ENCODE results near the gene MOB3B.

MOB3B gene

GRCh38 chr9:27353474-27354229 is 176.0 kb downstream of the MOB3B start:
- no peak for DNase-seq

- DNase-seq = no peak
These were observed 176.5 kb downstream of the MOB3B start for GRCh38 chr9:27353166-27353473.

- peak; percentile 11 for DNase-seq
These were observed 177.0 kb downstream of the MOB3B start for GRCh38 chr9:27352457-27353165.

GRCh38 chr9:27351438-27351837 is 178.2 kb downstream of the MOB3B start:
- DNase-seq = no peak

GRCh38 chr9:27350382-27350976 is 179.1 kb downstream of the MOB3B start:
- DNase-seq = no peak

GRCh38 chr9:27349698-27350080 is 179.9 kb downstream of the MOB3B start:
- DNase-seq = no peak

- DNase-seq = no peak
These were observed 180.6 kb downstream of the MOB3B start for GRCh38 chr9:27348785-27349697.

- no peak for DNase-seq
These were observed 181.7 kb downstream of the MOB3B start for GRCh38 chr9:27347889-27348288.

- DNase-seq = no peak
These were observed 184.8 kb downstream of the MOB3B start for GRCh38 chr9:27344776-27345175.

- no peak for DNase-seq
These were observed 187.9 kb downstream of the MOB3B start for GRCh38 chr9:27341545-27342294.

- no peak for DNase-seq
These were observed 188.6 kb downstream of the MOB3B start for GRCh38 chr9:27340961-27341511.

- DNase-seq = no peak
These were observed 189.3 kb downstream of the MOB3B start for GRCh38 chr9:27340285-27340674.

GRCh38 chr9:27339661-27340284 is 189.8 kb downstream of the MOB3B start:
- no peak for DNase-seq

GRCh38 chr9:27338527-27338903 is 191.1 kb downstream of the MOB3B start:
- no peak for DNase-seq

GRCh38 chr9:27337833-27338526 is 191.6 kb downstream of the MOB3B start:
- DNase-seq = no peak

- DNase-seq = no peak
These were observed 192.4 kb downstream of the MOB3B start for GRCh38 chr9:27337236-27337635.

- no peak for DNase-seq
These were observed 192.8 kb downstream of the MOB3B start for GRCh38 chr9:27336829-27337228.

GRCh38 chr9:27336126-27336525 is 193.5 kb downstream of the MOB3B start:
- no peak for DNase-seq

- DNase-seq = no peak
These were observed 194.5 kb downstream of the MOB3B start for GRCh38 chr9:27335075-27335474.

- peak; percentile 52 for DNase-seq
These were observed 196.2 kb downstream of the MOB3B start for GRCh38 chr9:27333241-27334052.

All from CD4-positive, alpha-beta T cell treated with Interleukin-10 for 1 hour (primary cell).